DND-41 (cell line): ENCODE measurements around the gene DOCK4.

Source experiments
- ATAC-seq: fragments of 200-7000 bp; cut with Tn5 transposase; 3 replicates; pipeline ENCODE4 v1.9.1; 2021; ENCODE audit warnings: low read depth; ENCODE audit not compliant: insufficient read depth
- DNase-seq: peaks from one replicate; pipeline ENCODE4 v3.0.0-alpha.2; 2020
- H2AFZ ChIP-seq: 2 replicates; pipeline ENCODE4 v1.6.0; 2012; ENCODE audit warnings: low read depth, low read length
- H3K27ac ChIP-seq: 2 replicates; pipeline ENCODE4 v1.5.1; 2012; ENCODE audit warnings: low read length, inconsistent platforms
- H3K27me3 ChIP-seq: fragments of 200-600 bp; sonication (generic); 2 replicates; pipeline ENCODE4 v1.6.0; 2012; ENCODE audit warnings: low read length, mild to moderate bottlenecking, inconsistent platforms; ENCODE audit not compliant: insufficient read depth, poor library complexity
- H3K36me3 ChIP-seq: 2 replicates; pipeline ENCODE4 v1.5.1; 2012; ENCODE audit warnings: low read length, inconsistent platforms; ENCODE audit not compliant: insufficient read depth
- H3K4me1 ChIP-seq: 2 replicates; pipeline ENCODE4 v1.5.1; 2012; ENCODE audit warnings: mild to moderate bottlenecking, low read length; ENCODE audit not compliant: insufficient read depth
- H3K4me2 ChIP-seq: 2 replicates; pipeline ENCODE4 v1.6.0; 2012; ENCODE audit warnings: mild to moderate bottlenecking, moderate library complexity, low read length, inconsistent platforms; ENCODE audit not compliant: insufficient read depth
- H3K4me3 ChIP-seq, 2 experiments: fragments of 200-600 bp in 1 of 2; shearing (Covaris generic) in 1 of 2; 2 replicates each; pipeline ENCODE4 v1.5.1; 2012 to 2016; ENCODE audit warnings: inconsistent platforms in 2 of 2, low read length in 2 of 2, mild to moderate bottlenecking in 2 of 2, low read depth in 1 of 2, moderate library complexity in 1 of 2
- H3K79me2 ChIP-seq: 2 replicates; pipeline ENCODE4 v1.6.0; 2012; ENCODE audit warnings: low read length, inconsistent platforms; ENCODE audit not compliant: insufficient read depth
- H3K9ac ChIP-seq: 2 replicates; pipeline ENCODE4 v1.6.0; 2012; ENCODE audit warnings: low read depth, mild to moderate bottlenecking, inconsistent platforms, low read length, moderate library complexity
- H3K9me3 ChIP-seq: 2 replicates; pipeline ENCODE4 v1.5.1; 2012; ENCODE audit warnings: low read length, moderate library complexity, mild to moderate bottlenecking, inconsistent platforms; ENCODE audit not compliant: insufficient read depth, severe bottlenecking
- H4K20me1 ChIP-seq: 2 replicates; pipeline ENCODE4 v1.6.0; 2012; ENCODE audit warnings: low read length; ENCODE audit not compliant: insufficient read depth
- CTCF ChIP-seq: IDR thresholded peaks from 2 replicates; pipeline ENCODE4 v1.5.1; 2012; ENCODE audit warnings: borderline replicate concordance, low read length, moderate library complexity, mild to moderate bottlenecking; ENCODE audit not compliant: poor library complexity, severe bottlenecking; ENCODE audit errors: extremely low read depth
- EZH2 ChIP-seq: IDR thresholded peaks from 3 replicates; pipeline ENCODE4 v1.6.1; 2012; ENCODE audit warnings: borderline replicate concordance, low read depth, mild to moderate bottlenecking, moderate library complexity, low read length, inconsistent platforms; ENCODE audit not compliant: severe bottlenecking

Gene DOCK4

GRCh38 chr7:112036071-112036470 is 170.1 kb downstream of the DOCK4 start:
- H3K27ac ChIP-seq, result no peak overlapping the region
- H3K27me3 ChIP-seq, result no peaks in the 10 kb centered on the region
- ATAC-seq (no peak), DNase-seq (no peak)
- H3K9me3 ChIP-seq, result no peaks in the 10 kb centered on the region
- H4K20me1 ChIP-seq, result no peaks in the 10 kb centered on the region
- no peaks in the 10 kb centered on the region for H3K79me2 ChIP-seq
- no peak overlapping the region for H2AFZ ChIP-seq
- no peak overlapping the region for H3K4me3 ChIP-seq
- no peak for TF ChIP-seq CTCF
- TF ChIP-seq EZH2, result no peak
- no peak overlapping the region for H3K9ac ChIP-seq
- no peak overlapping the region for H3K4me2 ChIP-seq
- H3K36me3 ChIP-seq, result no peaks in the 10 kb centered on the region
- H3K4me1 ChIP-seq, result no peaks in the 10 kb centered on the region

- no peak overlapping the region for H3K4me2 ChIP-seq
- no peak for TF ChIP-seq CTCF
- H3K79me2 ChIP-seq, result no peaks in the 10 kb centered on the region
- H3K4me1 ChIP-seq, result no peaks in the 10 kb centered on the region
- H3K27me3 ChIP-seq, result no peaks in the 10 kb centered on the region
- H2AFZ ChIP-seq, result no peak overlapping the region
- ATAC-seq, result no peak
- H3K27ac ChIP-seq, result no peak overlapping the region
- no peak for DNase-seq
- no peaks in the 10 kb centered on the region for H3K36me3 ChIP-seq
- H4K20me1 ChIP-seq, result no peaks in the 10 kb centered on the region
- H3K4me3 ChIP-seq, result no peak overlapping the region
- no peaks in the 10 kb centered on the region for H3K9me3 ChIP-seq
- no peak overlapping the region for H3K9ac ChIP-seq
Measured at GRCh38 chr7:112031689-112032088, 174.5 kb downstream of the DOCK4 start.

GRCh38 chr7:112025556-112025955 is 180.6 kb downstream of the DOCK4 start:
- Histone ChIP-seq H3K9me3 (no peaks in the 10 kb centered on the region), H3K27me3 (no peaks in the 10 kb centered on the region), H3K27ac (no peak overlapping the region), H3K79me2 (no peaks in the 10 kb centered on the region), H4K20me1 (no peaks in the 10 kb centered on the region), H3K4me2 (no peak overlapping the region), H2AFZ (no peak overlapping the region), H3K36me3 (no peaks in the 10 kb centered on the region), H3K9ac (no peak overlapping the region), H3K4me3 (no peak overlapping the region), H3K4me1 (no peaks in the 10 kb centered on the region)
- ATAC-seq, result no peak
- no peak for DNase-seq
- TF ChIP-seq CTCF, result no peak
- no peak for TF ChIP-seq EZH2

- Histone ChIP-seq H3K4me2 (no peak overlapping the region), H3K27me3 (no peaks in the 10 kb centered on the region), H3K4me3 (no peak overlapping the region), H3K36me3 (no peaks in the 10 kb centered on the region), H3K9ac (no peak overlapping the region), H3K27ac (no peak overlapping the region), H3K79me2 (no peaks in the 10 kb centered on the region), H2AFZ (no peak overlapping the region), H3K4me1 (no peaks in the 10 kb centered on the region), H4K20me1 (no peaks in the 10 kb centered on the region), H3K9me3 (no peaks in the 10 kb centered on the region)
- DNase-seq, result no peak
- ATAC-seq, result no peak
- TF ChIP-seq EZH2 (no peak), CTCF (no peak)
Measured at GRCh38 chr7:112023786-112024185, 182.4 kb downstream of the DOCK4 start.
